Retinal pigment epithelial cell (primary cell): ENCODE results near the gene PKNOX2.

Experiments used
- DNase-seq: peaks from one replicate; pipeline ENCODE4 v3.0.0-alpha.2; 2010; ENCODE audit warnings: low read depth
- H3K4me3 ChIP-seq: 2 replicates; pipeline ENCODE4 v1.5.1; 2011; ENCODE audit warnings: mild to moderate bottlenecking, low read length, control low read depth, moderate library complexity
- TF ChIP-seq, protein P1 (sequence below): conservative IDR thresholded peaks from 2 replicates; pipeline ENCODE4 v1.5.1; 2011; ENCODE audit warnings: low read depth, low read length, control low read depth, inconsistent platforms

Gene PKNOX2

GRCh38 chr11:125468025-125468424 is 303.5 kb downstream of the PKNOX2 start:
- TF ChIP-seq, protein P1, sequence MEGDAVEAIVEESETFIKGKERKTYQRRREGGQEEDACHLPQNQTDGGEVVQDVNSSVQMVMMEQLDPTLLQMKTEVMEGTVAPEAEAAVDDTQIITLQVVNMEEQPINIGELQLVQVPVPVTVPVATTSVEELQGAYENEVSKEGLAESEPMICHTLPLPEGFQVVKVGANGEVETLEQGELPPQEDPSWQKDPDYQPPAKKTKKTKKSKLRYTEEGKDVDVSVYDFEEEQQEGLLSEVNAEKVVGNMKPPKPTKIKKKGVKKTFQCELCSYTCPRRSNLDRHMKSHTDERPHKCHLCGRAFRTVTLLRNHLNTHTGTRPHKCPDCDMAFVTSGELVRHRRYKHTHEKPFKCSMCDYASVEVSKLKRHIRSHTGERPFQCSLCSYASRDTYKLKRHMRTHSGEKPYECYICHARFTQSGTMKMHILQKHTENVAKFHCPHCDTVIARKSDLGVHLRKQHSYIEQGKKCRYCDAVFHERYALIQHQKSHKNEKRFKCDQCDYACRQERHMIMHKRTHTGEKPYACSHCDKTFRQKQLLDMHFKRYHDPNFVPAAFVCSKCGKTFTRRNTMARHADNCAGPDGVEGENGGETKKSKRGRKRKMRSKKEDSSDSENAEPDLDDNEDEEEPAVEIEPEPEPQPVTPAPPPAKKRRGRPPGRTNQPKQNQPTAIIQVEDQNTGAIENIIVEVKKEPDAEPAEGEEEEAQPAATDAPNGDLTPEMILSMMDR: no peak
- no peak overlapping the region for H3K4me3 ChIP-seq
- DNase-seq: no peak

- DNase-seq: no peak
- TF ChIP-seq, protein P1: no peak
- no peak overlapping the region for H3K4me3 ChIP-seq
Measured at GRCh38 chr11:125468852-125469251, 304.3 kb downstream of the PKNOX2 start.

DNA sequence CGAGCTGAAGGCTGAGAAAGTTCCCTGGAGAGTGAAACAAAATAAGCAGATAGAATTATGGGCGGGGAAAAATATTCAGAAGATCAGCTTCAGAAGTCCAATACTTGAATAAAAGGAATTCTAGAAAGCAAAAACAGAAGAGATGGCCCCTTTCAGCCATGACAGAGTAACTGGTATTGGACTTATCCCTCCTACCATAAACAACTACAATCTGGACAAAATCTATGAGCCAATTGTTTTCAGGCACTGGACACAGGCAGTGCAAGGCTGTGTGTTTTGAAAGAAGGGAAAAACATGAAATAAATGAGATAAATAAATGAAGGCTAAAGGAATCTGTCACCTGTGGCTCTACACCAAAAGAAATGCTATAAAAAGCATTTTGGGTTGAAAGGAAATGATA is 305.8 kb downstream of the PKNOX2 start:
- H3K4me3 ChIP-seq: no peak overlapping the region
- DNase-seq: no peak
- TF ChIP-seq, protein P1: no peak

GRCh38 chr11:125476721-125477120 is 312.2 kb downstream of the PKNOX2 start:
- H3K4me3 ChIP-seq: no peak overlapping the region
- no peak for DNase-seq
- TF ChIP-seq, protein P1: no peak

- H3K4me3 ChIP-seq: no peak overlapping the region
- DNase-seq: no peak
- TF ChIP-seq, protein P1: no peak
Measured at GRCh38 chr11:125479137-125479536, 314.6 kb downstream of the PKNOX2 start.

GRCh38 chr11:125481531-125481930 is 317.0 kb downstream of the PKNOX2 start:
- TF ChIP-seq, protein P1: no peak
- DNase-seq: no peak
- no peak overlapping the region for H3K4me3 ChIP-seq
